Skeletal muscle satellite cell (primary cell): ENCODE measurements around the gene TNFSF18.

Source experiments
- H3K27me3 ChIP-seq: 2 replicates; pipeline ENCODE4 v1.7.0; 2013; ENCODE audit warnings: low read length; ENCODE audit not compliant: control insufficient read depth, insufficient read depth
- H3K36me3 ChIP-seq: 2 replicates; pipeline ENCODE4 v1.7.0; 2013; ENCODE audit warnings: mild to moderate bottlenecking, control low read depth, low read length; ENCODE audit not compliant: insufficient read depth
- H3K4me1 ChIP-seq: 2 replicates; pipeline ENCODE4 v1.7.0; 2013; ENCODE audit warnings: low read length; ENCODE audit not compliant: control insufficient read depth, insufficient read depth
- H3K4me2 ChIP-seq: 2 replicates; pipeline ENCODE4 v1.7.0; 2013; ENCODE audit warnings: mild to moderate bottlenecking, low read length
- H3K4me3 ChIP-seq: 2 replicates; pipeline ENCODE4 v1.7.0; 2013; ENCODE audit warnings: low read length
- H3K9ac ChIP-seq: 2 replicates; pipeline ENCODE4 v1.7.0; 2013; ENCODE audit warnings: mild to moderate bottlenecking, low read depth, low read length, moderate library complexity
- H3K9me3 ChIP-seq: replicated peaks from 2 replicates; pipeline ENCODE4 v1.7.0; 2013; ENCODE audit warnings: mild to moderate bottlenecking, control low read depth, low read length

The TNFSF18 gene

GRCh38 chr1:173038875-173039554 lies 11.7 kb downstream of the TNFSF18 start:
- Histone ChIP-seq H3K4me1 (peaks cover 16% of the 10 kb centered on the region), H3K4me3 (no peak overlapping the region)

GRCh38 chr1:173024543-173024942 lies 26.2 kb downstream of the TNFSF18 start:
- Histone ChIP-seq H3K4me2 (no peak overlapping the region), H3K9me3 (no peaks in the 10 kb centered on the region), H3K4me3 (no peak overlapping the region), H3K27me3 (no peaks in the 10 kb centered on the region), H3K4me1 (no peaks in the 10 kb centered on the region), H3K36me3 (no peaks in the 10 kb centered on the region), H3K9ac (no peak overlapping the region)

More at GRCh38 chr1:173038875-173039554, 11.7 kb downstream of the TNFSF18 start:
- Histone ChIP-seq H3K27me3 (no peaks in the 10 kb centered on the region), H3K4me2 (no peak overlapping the region), H3K36me3 (no peaks in the 10 kb centered on the region), H3K9ac (no peak overlapping the region), H3K9me3 (no peaks in the 10 kb centered on the region)

- Histone ChIP-seq H3K4me3 (no peak overlapping the region), H3K9me3 (no peaks in the 10 kb centered on the region), H3K36me3 (no peaks in the 10 kb centered on the region), H3K27me3 (no peaks in the 10 kb centered on the region), H3K9ac (no peak overlapping the region), H3K4me1 (no peaks in the 10 kb centered on the region), H3K4me2 (no peak overlapping the region)
These were observed 27.4 kb downstream of the TNFSF18 start for GRCh38 chr1:173023343-173023742.

GRCh38 chr1:173020138-173020750 lies 30.5 kb downstream of the TNFSF18 start:
- H3K4me2 ChIP-seq, result no peak overlapping the region
- no peaks in the 10 kb centered on the region for H3K27me3 ChIP-seq
- H3K4me3 ChIP-seq, result no peak overlapping the region
- H3K9me3 ChIP-seq, result no peaks in the 10 kb centered on the region
- no peaks in the 10 kb centered on the region for H3K4me1 ChIP-seq
- H3K9ac ChIP-seq, result no peak overlapping the region
- H3K36me3 ChIP-seq, result no peaks in the 10 kb centered on the region

- Histone ChIP-seq H3K9me3 (no peaks in the 10 kb centered on the region), H3K4me1 (no peaks in the 10 kb centered on the region), H3K27me3 (no peaks in the 10 kb centered on the region), H3K36me3 (no peaks in the 10 kb centered on the region), H3K4me3 (no peak overlapping the region), H3K9ac (no peak overlapping the region), H3K4me2 (no peak overlapping the region)
These were observed 32.9 kb downstream of the TNFSF18 start for GRCh38 chr1:173017792-173018191.

GRCh38 chr1:173016419-173016818 lies 34.3 kb downstream of the TNFSF18 start:
- no peaks in the 10 kb centered on the region for H3K27me3 ChIP-seq
- H3K9me3 ChIP-seq, result no peaks in the 10 kb centered on the region
- peaks cover 3% of the 10 kb centered on the region for H3K4me1 ChIP-seq
- no peak overlapping the region for H3K4me2 ChIP-seq
- H3K4me3 ChIP-seq, result no peak overlapping the region
- H3K9ac ChIP-seq, result no peak overlapping the region
- H3K36me3 ChIP-seq, result no peaks in the 10 kb centered on the region

GRCh38 chr1:173015629-173016028 lies 35.1 kb downstream of the TNFSF18 start:
- H3K9ac ChIP-seq, result no peak overlapping the region
- H3K36me3 ChIP-seq, result no peaks in the 10 kb centered on the region
- H3K4me2 ChIP-seq, result no peak overlapping the region
- H3K27me3 ChIP-seq, result no peaks in the 10 kb centered on the region
- no peak overlapping the region for H3K4me3 ChIP-seq
- no peaks in the 10 kb centered on the region for H3K9me3 ChIP-seq
- H3K4me1 ChIP-seq, result peaks cover 3% of the 10 kb centered on the region

GRCh38 chr1:173014160-173014559 lies 36.6 kb downstream of the TNFSF18 start:
- Histone ChIP-seq H3K4me3 (no peak overlapping the region), H3K9me3 (no peaks in the 10 kb centered on the region), H3K9ac (no peak overlapping the region), H3K4me1 (peaks cover 3% of the 10 kb centered on the region), H3K27me3 (no peaks in the 10 kb centered on the region), H3K36me3 (no peaks in the 10 kb centered on the region), H3K4me2 (no peak overlapping the region)

GRCh38 chr1:173012126-173012525 lies 38.6 kb downstream of the TNFSF18 start:
- peaks cover 3% of the 10 kb centered on the region for H3K4me1 ChIP-seq
- H3K27me3 ChIP-seq, result no peaks in the 10 kb centered on the region
- H3K4me3 ChIP-seq, result no peak overlapping the region
- no peak overlapping the region for H3K4me2 ChIP-seq
- no peaks in the 10 kb centered on the region for H3K9me3 ChIP-seq
- no peak overlapping the region for H3K9ac ChIP-seq
- no peaks in the 10 kb centered on the region for H3K36me3 ChIP-seq

- Histone ChIP-seq H3K9ac (no peak overlapping the region), H3K4me1 (peaks cover 3% of the 10 kb centered on the region), H3K4me2 (no peak overlapping the region), H3K36me3 (no peaks in the 10 kb centered on the region), H3K27me3 (no peaks in the 10 kb centered on the region), H3K4me3 (no peak overlapping the region), H3K9me3 (no peaks in the 10 kb centered on the region)
These were observed 41.1 kb downstream of the TNFSF18 start for GRCh38 chr1:173009597-173009996.

- Histone ChIP-seq H3K4me3 (no peak overlapping the region), H3K27me3 (no peaks in the 10 kb centered on the region), H3K4me1 (peaks cover 11% of the 10 kb centered on the region), H3K36me3 (no peaks in the 10 kb centered on the region), H3K9me3 (no peaks in the 10 kb centered on the region), H3K4me2 (no peak overlapping the region), H3K9ac (no peak overlapping the region)
These were observed 45.4 kb downstream of the TNFSF18 start for GRCh38 chr1:173005196-173005864.
